GM23338 (cell line): ENCODE measurements around the gene GLCCI1. TPM values are rescaled to one million over a fixed set of nuclear protein-coding genes. Genes with fewer than 3 reads are reported as not detected.

ENCODE experiments used
- ATAC-seq: fragments of 200-7000 bp; cut with Tn5 transposase; 3 replicates; pipeline ENCODE4 v1.9.1; 2020
- DNase-seq: peaks from one replicate; pipeline ENCODE4 v3.0.0-alpha.2; 2015; ENCODE audit warnings: low spot score
- H2AFZ ChIP-seq: fragments of 200-600 bp; sonication (generic); 2 replicates; pipeline ENCODE4 v1.8.0; 2016; ENCODE audit warnings: antibody characterized with exemption, mild to moderate bottlenecking, moderate library complexity
- H3F3A ChIP-seq: fragments of 200-600 bp; sonication (generic); replicated peaks from 2 replicates; pipeline ENCODE4 v1.8.0; 2017; ENCODE audit warnings: antibody characterized with exemption, mixed run types, low read depth
- H3K27ac ChIP-seq: fragments of 200-600 bp; sonication (generic); 2 replicates; pipeline ENCODE4 v1.6.1; 2016; ENCODE audit warnings: low read depth
- H3K27me3 ChIP-seq: fragments of 200-600 bp; sonication (generic); 2 replicates; pipeline ENCODE4 v1.8.0; 2016; ENCODE audit warnings: mild to moderate bottlenecking, mixed run types, moderate library complexity; ENCODE audit not compliant: insufficient read depth
- H3K36me3 ChIP-seq: fragments of 200-600 bp; sonication (generic); 2 replicates; pipeline ENCODE4 v1.8.0; 2016; ENCODE audit warnings: mild to moderate bottlenecking; ENCODE audit not compliant: insufficient read depth
- H3K4me1 ChIP-seq: fragments of 200-600 bp; sonication (generic); 2 replicates; pipeline ENCODE4 v1.8.0; 2016; ENCODE audit warnings: mild to moderate bottlenecking, moderate library complexity; ENCODE audit not compliant: insufficient read depth
- H3K4me2 ChIP-seq: fragments of 200-600 bp; sonication (generic); 2 replicates; pipeline ENCODE4 v1.7.1; 2017; ENCODE audit warnings: mixed run types
- H3K4me3 ChIP-seq: fragments of 200-600 bp; sonication (generic); 2 replicates; pipeline ENCODE4 v1.6.1; 2016; ENCODE audit warnings: mixed run types
- H3K79me2 ChIP-seq: fragments of 200-600 bp; sonication (generic); replicated peaks from 2 replicates; pipeline ENCODE4 v1.8.0; 2017; ENCODE audit warnings: mild to moderate bottlenecking; ENCODE audit not compliant: insufficient read depth
- H3K9me2 ChIP-seq: fragments of 200-600 bp; sonication (generic); 2 replicates; pipeline ENCODE4 v1.8.0; 2017; ENCODE audit not compliant: insufficient read depth
- H4K20me1 ChIP-seq: fragments of 200-600 bp; sonication (generic); replicated peaks from 2 replicates; pipeline ENCODE4 v1.8.0; 2017; ENCODE audit warnings: mild to moderate bottlenecking; ENCODE audit not compliant: insufficient read depth
- H3K27ac Mint-ChIP-seq: 2 replicates; pipeline ENCODE4 v1.8.0; 2020; ENCODE audit warnings: inconsistent platforms, mild to moderate bottlenecking, moderate library complexity, mixed read lengths
- H3K27me3 Mint-ChIP-seq: 3 replicates; pipeline ENCODE4 v1.8.0; 2022; ENCODE audit warnings: low read depth, mild to moderate bottlenecking, moderate library complexity, mixed read lengths, inconsistent platforms; ENCODE audit not compliant: insufficient read depth, poor library complexity
- H3K36me3 Mint-ChIP-seq: 3 replicates; pipeline ENCODE4 v1.8.0; 2021; ENCODE audit warnings: low read depth, mild to moderate bottlenecking, inconsistent platforms, moderate library complexity, mixed read lengths
- H3K4me1 Mint-ChIP-seq: 3 replicates; pipeline ENCODE4 v1.8.0; 2020; ENCODE audit warnings: mild to moderate bottlenecking, inconsistent platforms, mixed read lengths
- H3K4me3 Mint-ChIP-seq: 3 replicates; pipeline ENCODE4 v1.8.0; 2021; ENCODE audit warnings: moderate library complexity, mild to moderate bottlenecking, inconsistent platforms, mixed read lengths
- H3K9me3 Mint-ChIP-seq: 3 replicates; pipeline ENCODE4 v1.8.0; 2020; ENCODE audit warnings: moderate library complexity, mild to moderate bottlenecking, inconsistent platforms, mixed read lengths
- CREB1 ChIP-seq: fragments of 250-450 bp; sonication (Bioruptor Pico); IDR thresholded peaks from 2 replicates; pipeline ENCODE4 v1.5.0; 2020; ENCODE audit warnings: low read depth, mild to moderate bottlenecking, moderate library complexity
- EZH2phosphoT487 ChIP-seq: fragments of 200-600 bp; sonication (generic); IDR thresholded peaks from one replicate; pipeline ENCODE4 v1.8.1; 2018; ENCODE audit warnings: antibody characterized with exemption; ENCODE audit not compliant: unreplicated experiment
- NANOG ChIP-seq: IDR thresholded peaks from 2 replicates; pipeline ENCODE4 v1.6.1; 2016; ENCODE audit warnings: antibody characterized with exemption, borderline replicate concordance
- POLR2AphosphoS5 ChIP-seq: IDR thresholded peaks from 2 replicates; pipeline ENCODE4 v1.6.1; 2016; ENCODE audit warnings: antibody characterized with exemption, low read depth
- ZNF114 ChIP-seq: fragments of 250-450 bp; sonication (Bioruptor Pico); IDR thresholded peaks from 2 replicates; pipeline ENCODE4 v1.5.0; 2020; ENCODE audit warnings: mild to moderate bottlenecking, moderate library complexity
- ZNF331 ChIP-seq: fragments of 250-450 bp; sonication (Bioruptor Pico); IDR thresholded peaks from 2 replicates; pipeline ENCODE4 v1.5.0; 2020; ENCODE audit warnings: low read depth, mild to moderate bottlenecking, moderate library complexity
- ZNF462 ChIP-seq: fragments of 250-450 bp; sonication (Bioruptor Pico); IDR thresholded peaks from 2 replicates; pipeline ENCODE4 v1.5.0; 2020; ENCODE audit warnings: mild to moderate bottlenecking, moderate library complexity
- polyA plus RNA-seq: library from polyadenylated mRNA; unstranded; fragments of >200 nt; fragmentation: Nextera tagmentation; extraction: Ambion mirVana; gene quantifications from 2 replicates; pipeline ENCODE4 v1.2.1, GENCODE V29; 2016
- total RNA-seq: library from RNA; depleted of rRNA; stranded (reverse); fragments of >200 nt; shearing (Covaris generic); gene quantifications from 2 replicates; pipeline ENCODE4 v1.2.3, GENCODE V29; 2014

Gene GLCCI1
- total and polyA plus RNA-seq, 2 experiments from 2014 or later, result 15.0 to 15.7 TPM

DNA sequence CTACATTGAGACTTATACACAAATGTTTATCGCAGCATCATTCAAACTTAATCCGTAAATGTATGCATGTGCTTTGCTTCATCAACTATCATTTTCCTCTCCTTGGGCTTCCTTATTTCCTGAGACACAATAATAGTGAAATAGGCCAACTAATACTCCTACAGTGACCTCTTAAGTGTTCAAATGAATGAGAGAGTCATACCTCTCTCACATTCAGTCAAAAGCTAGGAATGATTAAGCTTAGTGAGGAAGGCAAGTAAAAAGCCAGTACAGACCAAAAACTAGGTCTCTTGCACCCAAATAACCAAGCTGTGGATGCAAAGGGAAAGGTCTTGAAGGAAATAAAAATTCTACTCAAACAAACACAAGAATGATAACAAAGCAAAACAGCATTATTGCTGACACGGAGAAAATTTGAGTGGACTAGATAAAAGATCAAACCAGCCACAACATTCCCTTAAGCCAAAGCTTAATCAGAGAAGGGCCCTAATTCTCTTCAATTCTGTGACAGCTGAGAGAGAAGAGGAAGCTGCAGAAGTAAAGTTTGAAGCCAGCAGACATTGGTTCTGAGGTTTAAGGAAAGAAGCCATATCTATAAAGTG, 72.3 kb downstream of the GLCCI1 start (continued):
- TF ChIP-seq ZNF462 (CRISPR knock-in tag), result no peak

DNA sequence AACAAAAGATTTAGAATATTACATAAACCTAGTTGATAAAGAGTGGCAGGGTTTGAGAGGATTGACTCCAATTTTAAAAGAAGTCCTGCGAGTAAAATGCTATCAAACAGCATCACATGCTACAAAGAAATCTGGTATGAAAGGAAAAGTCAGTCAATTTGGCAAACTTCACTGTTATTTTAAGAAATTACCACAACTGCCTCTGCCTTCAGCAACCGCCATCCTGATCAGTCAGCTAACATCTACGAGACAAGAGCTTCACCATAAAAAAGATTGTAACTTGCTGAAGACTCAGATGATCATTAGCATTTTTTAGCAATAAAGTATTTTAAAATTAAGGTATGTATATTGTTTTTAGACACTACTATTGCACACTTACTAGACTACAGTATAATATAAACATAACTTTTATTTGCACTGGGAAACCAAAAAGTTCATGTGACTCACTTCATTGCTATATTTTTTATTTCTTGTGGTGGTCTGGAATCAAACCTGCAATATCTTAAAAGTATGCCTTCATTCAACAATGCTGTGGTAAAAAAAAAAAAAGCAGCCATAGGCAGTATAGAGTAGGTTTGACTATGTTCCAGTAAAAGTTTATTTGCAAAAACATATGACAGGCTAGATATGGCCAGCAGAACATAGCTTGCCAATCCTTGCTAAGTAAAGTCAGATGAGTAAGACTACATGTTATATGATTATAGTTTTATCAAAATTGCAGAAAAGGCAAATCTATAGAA, 74.4 kb downstream of the GLCCI1 start:
- DNase-seq (no peak), ATAC-seq (no peak)
- Mint-ChIP-seq H3K4me3 (no peak overlapping the region), H3K36me3 (0 out of 3 replicates have a peak, but pooled peaks cover 3% of the 10 kb centered on the region), H3K4me1 (peaks cover 9% of the 10 kb centered on the region; the same call in 2 of the 3 replicates), H3K9me3 (no peaks in the 10 kb centered on the region), H3K27me3 (peaks cover 2% of the 10 kb centered on the region), H3K27ac (no peak overlapping the region)
- H3K4me1 ChIP-seq, result no peaks in the 10 kb centered on the region; the same call in 1 of the 2 replicates
- H3K79me2 ChIP-seq, result no peaks in the 10 kb centered on the region
- H3K27me3 ChIP-seq, result no peaks in the 10 kb centered on the region
- H2AFZ ChIP-seq, result no peak overlapping the region
- no peaks in the 10 kb centered on the region for H3K9me2 ChIP-seq
- H3K4me2 ChIP-seq, result no peak overlapping the region
- TF ChIP-seq NANOG, result no peak
- no peak for TF ChIP-seq ZNF331
- no peak for TF ChIP-seq EZH2phosphoT487
- TF ChIP-seq ZNF462 (CRISPR knock-in tag), result no peak
- TF ChIP-seq CREB1 (CRISPR knock-in tag), result no peak
- no peak for TF ChIP-seq ZNF114 (CRISPR knock-in tag)
- no peak for TF ChIP-seq POLR2AphosphoS5
- H3K4me3 ChIP-seq, result no peak overlapping the region
- no peak overlapping the region for H3K27ac ChIP-seq
- H3F3A ChIP-seq, result no peaks in the 10 kb centered on the region
- no peaks in the 10 kb centered on the region for H4K20me1 ChIP-seq
- H3K36me3 ChIP-seq, result no peaks in the 10 kb centered on the region
